ENCODE data around the gene GBA2.

- TF ChIP-seq POLR2A (IDR thresholded peaks at IDR 0.05) (no peak), CTCF (IDR thresholded peaks at IDR 0.05) (no peak)
Observed at GRCh38 chr9:35738186-35738585, 10.8 kb downstream of the GBA2 start.

Data from right lobe of liver (tissue), 4 donors.